ENCODE measurements around the gene COLEC11. TPM values are rescaled to one million over a fixed set of nuclear protein-coding genes. Genes with fewer than 3 reads are reported as not detected.
A peak's percentile ranks its signal among the peaks of the same experiment; 100 is the strongest.

COLEC11 gene
- total and polyA plus RNA-seq, 2 of the 13 experiments (the other 11 are each of a cell fraction or from before 2014, with no cell fraction given), result 1.5 to 3.0 TPM

DNA sequence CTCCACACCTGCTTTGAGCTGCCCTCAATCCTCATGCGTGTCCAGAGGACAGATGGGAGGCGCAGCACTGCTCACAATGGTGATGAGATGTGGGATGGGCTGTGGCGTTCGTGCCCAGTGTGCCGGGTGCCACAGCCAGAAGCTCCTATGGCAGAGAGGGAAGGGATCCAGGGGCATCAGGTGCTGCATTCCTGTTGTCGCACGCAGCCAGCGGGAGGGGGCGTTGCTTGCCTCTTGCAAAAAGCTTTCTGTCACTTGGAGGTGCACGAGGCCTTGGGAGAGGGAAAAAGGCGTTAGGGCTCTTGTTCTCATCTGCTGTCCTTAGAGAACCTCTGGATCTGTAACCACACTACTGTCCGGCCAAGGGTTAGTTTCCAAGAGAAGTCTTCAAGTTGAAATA lies 33.9 kb downstream of the COLEC11 start:
- Histone ChIP-seq H3K27me3 (ENCODE audit: control insufficient read depth in 1 of 2, insufficient read depth in 2 of 2, low read length in 2 of 2) (peaks cover 0 to 29% of the 10 kb centered on the region in 2 experiments; a peak in 3 of 5 replicates), H3K4me2 (ENCODE audit: low read depth, low read length) (no peak overlapping the region), H2AFZ (ENCODE audit: low read length) (no peak overlapping the region), H3K4me1 (ENCODE audit: insufficient read depth, low read length) (peaks cover 16% of the 10 kb centered on the region), H3K9me3 (ENCODE audit: low read length) (no peaks in the 10 kb centered on the region), H3K9ac (ENCODE audit: insufficient read depth, low read depth, low read length) (no peak overlapping the region), H3K27ac (ENCODE audit: extremely low read length, insufficient read depth, low read length) (no peak overlapping the region), H3K4me3 (replicated peaks in 1 of 3; ENCODE audit: insufficient read depth in 1 of 3, low read depth in 2 of 3, low read length in 3 of 3) (no peak overlapping the region), H4K20me1 (ENCODE audit: insufficient read depth, low read length) (no peaks in the 10 kb centered on the region), H3K79me2 (ENCODE audit: insufficient read depth, low read length) (no peaks in the 10 kb centered on the region), H3K36me3 (replicated peaks in 1 of 2; ENCODE audit: control insufficient read depth in 1 of 2, insufficient read depth in 2 of 2, low read length in 2 of 2) (no peaks in the 10 kb centered on the region)
- in situ Hi-C loops (cut with HindIII; ENCODE audit: extremely low pct_ligation_motif_present, low pct_unique_long_range_greater_than_20kb) (no loop called here), intact Hi-C loops (cut with micrococcal nuclease; ENCODE audit: unreplicated experiment) (no loop called here)
- ATAC-seq (peak; percentile 81), DNase-seq (ENCODE audit: low spot score) (peak; percentile 54), FAIRE-seq (peak; percentile 73)
- ChIA-PET POLR2A (interaction anchor here (0.9 kb wide), 1 partner anchor 28 kb away, joined by 7 read pairs; no protein-coding TSS in a partner anchor), CTCF (ENCODE audit: low intra/inter-chr PET ratio, low total read pairs) (interaction anchor here (1.1 to 2.5 kb wide), 2 partner anchors 17 to 22 kb away, joined by 3 to 14 read pairs; no protein-coding TSS in a partner anchor)
- no TSS peak for BruUV-seq (replicated peaks)
- WGBS (ENCODE audit: low lambda C conversion rate), result 35% methylated on average over 8 of the region's 12 CpGs
- TF ChIP-seq ZNF879 (CRISPR knock-in tag; IDR thresholded peaks at IDR 0.05) (no peak), RBAK (CRISPR knock-in tag; IDR thresholded peaks at IDR 0.05) (no peak), KMT2B (CRISPR knock-in tag; IDR thresholded peaks at IDR 0.05) (no peak), BRD4 (CRISPR knock-in tag; IDR thresholded peaks at IDR 0.05) (no peak), RAD21 (CRISPR knock-in tag; IDR thresholded peaks at IDR 0.05) (peak; percentile 35; the same call in 1 of the 2 replicates), FOXA3 (CRISPR knock-in tag; IDR thresholded peaks at IDR 0.05) (no peak), ZNF354B (CRISPR knock-in tag; IDR thresholded peaks at IDR 0.05) (no peak), ZNF891 (CRISPR knock-in tag; IDR thresholded peaks at IDR 0.05) (no peak), ZNF136 (CRISPR knock-in tag; IDR thresholded peaks at IDR 0.05; ENCODE audit: low read depth) (no peak)
- TF ChIP-seq, protein P1, sequence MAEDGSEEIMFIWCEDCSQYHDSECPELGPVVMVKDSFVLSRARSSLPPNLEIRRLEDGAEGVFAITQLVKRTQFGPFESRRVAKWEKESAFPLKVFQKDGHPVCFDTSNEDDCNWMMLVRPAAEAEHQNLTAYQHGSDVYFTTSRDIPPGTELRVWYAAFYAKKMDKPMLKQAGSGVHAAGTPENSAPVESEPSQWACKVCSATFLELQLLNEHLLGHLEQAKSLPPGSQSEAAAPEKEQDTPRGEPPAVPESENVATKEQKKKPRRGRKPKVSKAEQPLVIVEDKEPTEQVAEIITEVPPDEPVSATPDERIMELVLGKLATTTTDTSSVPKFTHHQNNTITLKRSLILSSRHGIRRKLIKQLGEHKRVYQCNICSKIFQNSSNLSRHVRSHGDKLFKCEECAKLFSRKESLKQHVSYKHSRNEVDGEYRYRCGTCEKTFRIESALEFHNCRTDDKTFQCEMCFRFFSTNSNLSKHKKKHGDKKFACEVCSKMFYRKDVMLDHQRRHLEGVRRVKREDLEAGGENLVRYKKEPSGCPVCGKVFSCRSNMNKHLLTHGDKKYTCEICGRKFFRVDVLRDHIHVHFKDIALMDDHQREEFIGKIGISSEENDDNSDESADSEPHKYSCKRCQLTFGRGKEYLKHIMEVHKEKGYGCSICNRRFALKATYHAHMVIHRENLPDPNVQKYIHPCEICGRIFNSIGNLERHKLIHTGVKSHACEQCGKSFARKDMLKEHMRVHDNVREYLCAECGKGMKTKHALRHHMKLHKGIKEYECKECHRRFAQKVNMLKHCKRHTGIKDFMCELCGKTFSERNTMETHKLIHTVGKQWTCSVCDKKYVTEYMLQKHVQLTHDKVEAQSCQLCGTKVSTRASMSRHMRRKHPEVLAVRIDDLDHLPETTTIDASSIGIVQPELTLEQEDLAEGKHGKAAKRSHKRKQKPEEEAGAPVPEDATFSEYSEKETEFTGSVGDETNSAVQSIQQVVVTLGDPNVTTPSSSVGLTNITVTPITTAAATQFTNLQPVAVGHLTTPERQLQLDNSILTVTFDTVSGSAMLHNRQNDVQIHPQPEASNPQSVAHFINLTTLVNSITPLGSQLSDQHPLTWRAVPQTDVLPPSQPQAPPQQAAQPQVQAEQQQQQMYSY (CRISPR knock-in tag; IDR thresholded peaks at IDR 0.05), result no peak
- TF ChIP-seq, protein P2, sequence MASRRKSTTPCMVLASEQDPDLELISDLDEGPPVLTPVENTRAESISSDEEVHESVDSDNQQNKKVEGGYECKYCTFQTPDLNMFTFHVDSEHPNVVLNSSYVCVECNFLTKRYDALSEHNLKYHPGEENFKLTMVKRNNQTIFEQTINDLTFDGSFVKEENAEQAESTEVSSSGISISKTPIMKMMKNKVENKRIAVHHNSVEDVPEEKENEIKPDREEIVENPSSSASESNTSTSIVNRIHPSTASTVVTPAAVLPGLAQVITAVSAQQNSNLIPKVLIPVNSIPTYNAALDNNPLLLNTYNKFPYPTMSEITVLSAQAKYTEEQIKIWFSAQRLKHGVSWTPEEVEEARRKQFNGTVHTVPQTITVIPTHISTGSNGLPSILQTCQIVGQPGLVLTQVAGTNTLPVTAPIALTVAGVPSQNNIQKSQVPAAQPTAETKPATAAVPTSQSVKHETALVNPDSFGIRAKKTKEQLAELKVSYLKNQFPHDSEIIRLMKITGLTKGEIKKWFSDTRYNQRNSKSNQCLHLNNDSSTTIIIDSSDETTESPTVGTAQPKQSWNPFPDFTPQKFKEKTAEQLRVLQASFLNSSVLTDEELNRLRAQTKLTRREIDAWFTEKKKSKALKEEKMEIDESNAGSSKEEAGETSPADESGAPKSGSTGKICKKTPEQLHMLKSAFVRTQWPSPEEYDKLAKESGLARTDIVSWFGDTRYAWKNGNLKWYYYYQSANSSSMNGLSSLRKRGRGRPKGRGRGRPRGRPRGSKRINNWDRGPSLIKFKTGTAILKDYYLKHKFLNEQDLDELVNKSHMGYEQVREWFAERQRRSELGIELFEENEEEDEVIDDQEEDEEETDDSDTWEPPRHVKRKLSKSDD (CRISPR knock-in tag; IDR thresholded peaks at IDR 0.05; ENCODE audit: low read depth), result no peak
- TF ChIP-seq, protein P3, sequence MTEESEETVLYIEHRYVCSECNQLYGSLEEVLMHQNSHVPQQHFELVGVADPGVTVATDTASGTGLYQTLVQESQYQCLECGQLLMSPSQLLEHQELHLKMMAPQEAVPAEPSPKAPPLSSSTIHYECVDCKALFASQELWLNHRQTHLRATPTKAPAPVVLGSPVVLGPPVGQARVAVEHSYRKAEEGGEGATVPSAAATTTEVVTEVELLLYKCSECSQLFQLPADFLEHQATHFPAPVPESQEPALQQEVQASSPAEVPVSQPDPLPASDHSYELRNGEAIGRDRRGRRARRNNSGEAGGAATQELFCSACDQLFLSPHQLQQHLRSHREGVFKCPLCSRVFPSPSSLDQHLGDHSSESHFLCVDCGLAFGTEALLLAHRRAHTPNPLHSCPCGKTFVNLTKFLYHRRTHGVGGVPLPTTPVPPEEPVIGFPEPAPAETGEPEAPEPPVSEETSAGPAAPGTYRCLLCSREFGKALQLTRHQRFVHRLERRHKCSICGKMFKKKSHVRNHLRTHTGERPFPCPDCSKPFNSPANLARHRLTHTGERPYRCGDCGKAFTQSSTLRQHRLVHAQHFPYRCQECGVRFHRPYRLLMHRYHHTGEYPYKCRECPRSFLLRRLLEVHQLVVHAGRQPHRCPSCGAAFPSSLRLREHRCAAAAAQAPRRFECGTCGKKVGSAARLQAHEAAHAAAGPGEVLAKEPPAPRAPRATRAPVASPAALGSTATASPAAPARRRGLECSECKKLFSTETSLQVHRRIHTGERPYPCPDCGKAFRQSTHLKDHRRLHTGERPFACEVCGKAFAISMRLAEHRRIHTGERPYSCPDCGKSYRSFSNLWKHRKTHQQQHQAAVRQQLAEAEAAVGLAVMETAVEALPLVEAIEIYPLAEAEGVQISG (CRISPR knock-in tag; IDR thresholded peaks at IDR 0.05), result peak; percentile 38; the same call in 1 of the 2 replicates
- TF ChIP-seq, protein P4, sequence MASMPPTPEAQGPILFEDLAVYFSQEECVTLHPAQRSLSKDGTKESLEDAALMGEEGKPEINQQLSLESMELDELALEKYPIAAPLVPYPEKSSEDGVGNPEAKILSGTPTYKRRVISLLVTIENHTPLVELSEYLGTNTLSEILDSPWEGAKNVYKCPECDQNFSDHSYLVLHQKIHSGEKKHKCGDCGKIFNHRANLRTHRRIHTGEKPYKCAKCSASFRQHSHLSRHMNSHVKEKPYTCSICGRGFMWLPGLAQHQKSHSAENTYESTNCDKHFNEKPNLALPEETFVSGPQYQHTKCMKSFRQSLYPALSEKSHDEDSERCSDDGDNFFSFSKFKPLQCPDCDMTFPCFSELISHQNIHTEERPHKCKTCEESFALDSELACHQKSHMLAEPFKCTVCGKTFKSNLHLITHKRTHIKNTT (CRISPR knock-in tag; IDR thresholded peaks at IDR 0.05), result no peak
- TF ChIP-seq, protein P5, sequence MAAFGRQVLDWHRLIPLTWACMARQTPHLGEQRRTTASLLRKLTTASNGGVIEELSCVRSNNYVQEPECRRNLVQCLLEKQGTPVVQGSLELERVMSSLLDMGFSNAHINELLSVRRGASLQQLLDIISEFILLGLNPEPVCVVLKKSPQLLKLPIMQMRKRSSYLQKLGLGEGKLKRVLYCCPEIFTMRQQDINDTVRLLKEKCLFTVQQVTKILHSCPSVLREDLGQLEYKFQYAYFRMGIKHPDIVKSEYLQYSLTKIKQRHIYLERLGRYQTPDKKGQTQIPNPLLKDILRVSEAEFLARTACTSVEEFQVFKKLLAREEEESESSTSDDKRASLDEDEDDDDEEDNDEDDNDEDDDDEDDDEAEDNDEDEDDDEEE (CRISPR knock-in tag; IDR thresholded peaks at IDR 0.05), result no peak
